SK-N-SH treated with all-trans-retinoic acid at 6 μM for 48 hours (cell line): ENCODE measurements around the gene PACSIN3.

Experiments used
- BACH2 ChIP-seq: fragments of 250-450 bp; sonication (Bioruptor Pico); IDR thresholded peaks from 2 replicates; pipeline ENCODE4 v1.9.0; 2021; ENCODE audit warnings: mild to moderate bottlenecking, borderline replicate concordance
- CREB5 ChIP-seq: fragments of 250-450 bp; sonication (Bioruptor Pico); IDR thresholded peaks from 2 replicates; pipeline ENCODE4 v1.5.1; 2020; ENCODE audit warnings: low read depth, mild to moderate bottlenecking, moderate library complexity
- CSRNP3 ChIP-seq: fragments of 250-450 bp; sonication (Bioruptor Pico); IDR thresholded peaks from 2 replicates; pipeline ENCODE4 v1.5.1; 2021; ENCODE audit warnings: mild to moderate bottlenecking, moderate library complexity
- ISL1 ChIP-seq: fragments of 250-450 bp; sonication (Bioruptor Pico); IDR thresholded peaks from 2 replicates; pipeline ENCODE4 v2.1.2; 2022; ENCODE audit warnings: mild to moderate bottlenecking, moderate library complexity
- PATZ1 ChIP-seq: fragments of 250-450 bp; sonication (Bioruptor Pico); IDR thresholded peaks from 2 replicates; pipeline ENCODE4 v1.8.0; 2020; ENCODE audit warnings: mild to moderate bottlenecking, moderate library complexity, borderline replicate concordance
- POU6F1 ChIP-seq: fragments of 250-450 bp; sonication (Bioruptor Pico); IDR thresholded peaks from 2 replicates; pipeline ENCODE4 v1.8.0; 2021; ENCODE audit warnings: low read depth, mild to moderate bottlenecking, moderate library complexity, borderline replicate concordance
- TCF4 ChIP-seq: fragments of 250-450 bp; sonication (Bioruptor Pico); IDR thresholded peaks from 2 replicates; pipeline ENCODE4 v1.8.0; 2021; ENCODE audit warnings: mild to moderate bottlenecking, moderate library complexity, borderline replicate concordance
- TOX ChIP-seq: fragments of 250-450 bp; sonication (Bioruptor Pico); IDR thresholded peaks from 2 replicates; pipeline ENCODE4 v1.8.0; 2021; ENCODE audit warnings: mild to moderate bottlenecking, moderate library complexity, borderline replicate concordance
- TSHZ2 ChIP-seq: fragments of 250-450 bp; sonication (Bioruptor Pico); IDR thresholded peaks from 2 replicates; pipeline ENCODE4 v1.5.0; 2020; ENCODE audit warnings: mild to moderate bottlenecking, moderate library complexity
- ZC3H10 ChIP-seq: fragments of 250-450 bp; sonication (Bioruptor Pico); IDR thresholded peaks from 2 replicates; pipeline ENCODE4 v1.5.1; 2021; ENCODE audit warnings: mild to moderate bottlenecking, moderate library complexity
- ZFP3 ChIP-seq: fragments of 250-450 bp; sonication (Bioruptor Pico); IDR thresholded peaks from 2 replicates; pipeline ENCODE4 v1.5.0; 2020; ENCODE audit warnings: mild to moderate bottlenecking, moderate library complexity
- ZNF8 ChIP-seq: fragments of 450-650 bp; formaldehyde crosslinking; IDR thresholded peaks from 2 replicates; pipeline ENCODE4 v1.5.0; 2020; ENCODE audit warnings: mild to moderate bottlenecking, moderate library complexity

GRCh38 chr11:47183969-47184368 lies 2.3 kb downstream of the PACSIN3 start:
- TF ChIP-seq PATZ1, result no peak
- TF ChIP-seq ZC3H10, result no peak
- TF ChIP-seq ZFP3 (CRISPR knock-in tag), result no peak
- TF ChIP-seq POU6F1 (CRISPR knock-in tag), result no peak
- TF ChIP-seq TCF4 (CRISPR knock-in tag), result no peak
- no peak for TF ChIP-seq TOX (CRISPR knock-in tag)
- no peak for TF ChIP-seq CREB5 (CRISPR knock-in tag)
- TF ChIP-seq ISL1 (CRISPR knock-in tag), result no peak
- no peak for TF ChIP-seq ZNF8 (CRISPR knock-in tag)
- no peak for TF ChIP-seq BACH2 (CRISPR knock-in tag)
- no peak for TF ChIP-seq CSRNP3
- no peak for TF ChIP-seq TSHZ2 (CRISPR knock-in tag)
